ENCODE measurements around the gene DROSHA. TPM values are rescaled to one million over a fixed set of nuclear protein-coding genes. Genes with fewer than 3 reads are reported as not detected.

Gene DROSHA
- total and polyA plus RNA-seq, 10 of the 15 experiments (the other 5 are each of a cell fraction or from before 2014, with no cell fraction given) = 27.9 to 55.0 (median 37.6) TPM

- WGBS (ENCODE audit: insufficient coverage, insufficient replicate concordance, low lambda C conversion rate, missing lambda C conversion rate) = 90% methylated on average over 3 of the region's 3 CpGs
- Histone ChIP-seq H3K4me2 (ENCODE audit: control insufficient read depth, insufficient read depth) (no peak overlapping the region), H3K9ac (ENCODE audit: control insufficient read depth, insufficient read depth, low read length) (no peak overlapping the region), H2AFZ (ENCODE audit: control insufficient read depth, low read depth, low read length) (no peak overlapping the region), H3K9me3 (replicated peaks; ENCODE audit: control insufficient read depth, insufficient read depth, low read length) (no peaks in the 10 kb centered on the region), H3K4me1 (ENCODE audit: control insufficient read depth, insufficient read depth, low read length) (no peaks in the 10 kb centered on the region), H3K36me3 (ENCODE audit: control insufficient read depth in 2 of 2, insufficient read depth in 2 of 2, low read length in 1 of 2) (peaks cover 7 to 11% of the 10 kb centered on the region in 2 experiments), H4K20me1 (ENCODE audit: control insufficient read depth, insufficient read depth) (no peaks in the 10 kb centered on the region), H3K27ac (ENCODE audit: control insufficient read depth, insufficient read depth) (no peak overlapping the region), H3K4me3 (no peak overlapping the region), H3K27me3 (replicated peaks in 1 of 2; ENCODE audit: control insufficient read depth in 2 of 2, insufficient read depth in 2 of 2, low read length in 1 of 2) (no peaks in the 10 kb centered on the region), H3K79me2 (ENCODE audit: control insufficient read depth, insufficient read depth, low read length) (no peaks in the 10 kb centered on the region)
- no peak for TF ChIP-seq RUNX3 (IDR thresholded peaks at IDR 0.05; ENCODE audit: low read length)
- no peak for TF ChIP-seq ZNF274 (IDR thresholded peaks at IDR 0.05; ENCODE audit: insufficient read depth, insufficient read length)
- no peak for TF ChIP-seq MAX (IDR thresholded peaks at IDR 0.05; ENCODE audit: low read depth, low read length)
- no peak for TF ChIP-seq EED (IDR thresholded peaks at IDR 0.05; ENCODE audit: low read depth)
- no peak for TF ChIP-seq TAF1 (IDR thresholded peaks at IDR 0.05; ENCODE audit: borderline replicate concordance, low read depth, low read length)
- TF ChIP-seq, protein P1, sequence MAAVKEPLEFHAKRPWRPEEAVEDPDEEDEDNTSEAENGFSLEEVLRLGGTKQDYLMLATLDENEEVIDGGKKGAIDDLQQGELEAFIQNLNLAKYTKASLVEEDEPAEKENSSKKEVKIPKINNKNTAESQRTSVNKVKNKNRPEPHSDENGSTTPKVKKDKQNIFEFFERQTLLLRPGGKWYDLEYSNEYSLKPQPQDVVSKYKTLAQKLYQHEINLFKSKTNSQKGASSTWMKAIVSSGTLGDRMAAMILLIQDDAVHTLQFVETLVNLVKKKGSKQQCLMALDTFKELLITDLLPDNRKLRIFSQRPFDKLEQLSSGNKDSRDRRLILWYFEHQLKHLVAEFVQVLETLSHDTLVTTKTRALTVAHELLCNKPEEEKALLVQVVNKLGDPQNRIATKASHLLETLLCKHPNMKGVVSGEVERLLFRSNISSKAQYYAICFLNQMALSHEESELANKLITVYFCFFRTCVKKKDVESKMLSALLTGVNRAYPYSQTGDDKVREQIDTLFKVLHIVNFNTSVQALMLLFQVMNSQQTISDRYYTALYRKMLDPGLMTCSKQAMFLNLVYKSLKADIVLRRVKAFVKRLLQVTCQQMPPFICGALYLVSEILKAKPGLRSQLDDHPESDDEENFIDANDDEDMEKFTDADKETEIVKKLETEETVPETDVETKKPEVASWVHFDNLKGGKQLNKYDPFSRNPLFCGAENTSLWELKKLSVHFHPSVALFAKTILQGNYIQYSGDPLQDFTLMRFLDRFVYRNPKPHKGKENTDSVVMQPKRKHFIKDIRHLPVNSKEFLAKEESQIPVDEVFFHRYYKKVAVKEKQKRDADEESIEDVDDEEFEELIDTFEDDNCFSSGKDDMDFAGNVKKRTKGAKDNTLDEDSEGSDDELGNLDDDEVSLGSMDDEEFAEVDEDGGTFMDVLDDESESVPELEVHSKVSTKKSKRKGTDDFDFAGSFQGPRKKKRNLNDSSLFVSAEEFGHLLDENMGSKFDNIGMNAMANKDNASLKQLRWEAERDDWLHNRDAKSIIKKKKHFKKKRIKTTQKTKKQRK (IDR thresholded peaks at IDR 0.05; ENCODE audit: low read depth, low read length) = no peak
- ChIA-PET SMC1A (ENCODE audit: uncharacterized antibody, unreplicated experiment) (no interaction called here), POLR2A (no interaction called here), CTCF (interaction anchor here (1.4 kb wide), 1 partner anchor 10 kb away, joined by 5 read pairs; no protein-coding TSS in a partner anchor), RAD21 (ENCODE audit: unreplicated experiment) (no interaction called here)
- ATAC-seq (no peak), DNase-seq (ENCODE audit: low read depth, low spot score) (no peak), FAIRE-seq (no peak)
- intact Hi-C loops (cut with micrococcal nuclease; ENCODE audit: unreplicated experiment) (no loop called here), in situ Hi-C loops (cut with MboI) (no loop called here)
- no TSS peak for BruUV-seq (replicated peaks)
Observed at GRCh38 chr5:31416547-31416946, 115.3 kb downstream of the DROSHA start.
